GM18505 (cell line): ENCODE measurements around the gene BABAM2.

ENCODE experiments used
- ATAC-seq: cut with Tn5 transposase; IDR thresholded peaks from one replicate; pipeline ENCODE4 v1.9.1; 2021; ENCODE audit not compliant: unreplicated experiment
- POLR2A ChIP-seq: IDR thresholded peaks from 4 replicates; pipeline ENCODE4 v1.6.1; 2011; ENCODE audit warnings: borderline replicate concordance; ENCODE audit not compliant: insufficient read depth, insufficient read length; ENCODE audit errors: extremely low read depth

The BABAM2 gene

GRCh38 chr2:28128281-28128950 lies 237.9 kb downstream of the BABAM2 start:
- no peak for TF ChIP-seq POLR2A
- no peak for ATAC-seq

DNA sequence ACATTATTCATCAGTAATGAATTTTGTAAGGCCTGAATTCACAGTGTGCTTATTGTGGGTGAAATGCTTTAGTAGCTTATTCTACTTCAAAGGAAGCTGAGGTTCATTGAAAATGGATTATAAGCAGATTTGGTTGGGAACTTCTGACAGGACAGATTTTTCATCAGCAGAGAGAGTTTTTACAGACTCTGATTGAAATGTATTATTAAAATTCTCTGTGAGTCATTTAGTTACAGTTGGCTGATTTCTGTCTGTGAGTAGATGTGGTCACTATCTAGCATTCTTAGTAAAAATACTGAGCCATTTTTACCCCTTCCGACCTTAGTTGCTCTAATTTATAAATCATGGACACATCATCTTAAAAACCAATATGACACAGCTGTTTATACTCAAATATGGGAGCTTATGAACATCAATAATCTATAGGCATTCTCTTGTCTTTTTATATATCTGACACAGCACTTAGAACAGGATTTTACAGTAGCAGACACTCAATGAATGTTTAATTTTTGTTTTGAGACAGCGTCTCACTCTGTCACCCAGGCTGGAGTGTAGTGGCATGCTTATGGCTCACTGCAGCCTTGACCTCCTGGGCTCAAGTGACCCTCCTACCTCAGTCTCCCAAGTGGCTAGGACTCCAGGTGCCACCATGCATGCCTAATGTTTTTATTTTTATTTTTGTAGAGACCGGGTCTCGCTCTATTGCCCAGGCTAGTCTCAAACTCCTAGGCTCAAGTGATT lies 239.6 kb downstream of the BABAM2 start:
- TF ChIP-seq POLR2A, result no peak
- ATAC-seq, result no peak

DNA sequence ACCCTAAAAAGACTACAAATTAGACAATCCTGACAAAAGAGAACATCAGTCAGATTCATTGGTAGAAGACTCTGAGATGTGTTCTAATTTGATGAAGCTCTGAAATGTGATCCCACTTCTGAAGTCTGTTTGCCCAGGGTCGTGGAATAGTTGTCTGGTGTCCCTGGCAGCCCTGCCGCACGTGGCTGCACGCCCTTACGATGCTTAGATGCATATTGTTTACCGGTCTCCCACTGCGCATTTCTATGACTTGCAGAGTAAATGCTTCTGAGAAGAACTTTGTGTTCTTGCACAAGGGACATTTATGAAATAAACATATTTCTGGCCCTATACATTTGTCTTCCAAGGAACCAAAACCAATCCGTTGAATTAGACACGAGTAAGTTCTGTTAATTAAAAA lies 243.2 kb downstream of the BABAM2 start:
- TF ChIP-seq POLR2A, result no peak

DNA sequence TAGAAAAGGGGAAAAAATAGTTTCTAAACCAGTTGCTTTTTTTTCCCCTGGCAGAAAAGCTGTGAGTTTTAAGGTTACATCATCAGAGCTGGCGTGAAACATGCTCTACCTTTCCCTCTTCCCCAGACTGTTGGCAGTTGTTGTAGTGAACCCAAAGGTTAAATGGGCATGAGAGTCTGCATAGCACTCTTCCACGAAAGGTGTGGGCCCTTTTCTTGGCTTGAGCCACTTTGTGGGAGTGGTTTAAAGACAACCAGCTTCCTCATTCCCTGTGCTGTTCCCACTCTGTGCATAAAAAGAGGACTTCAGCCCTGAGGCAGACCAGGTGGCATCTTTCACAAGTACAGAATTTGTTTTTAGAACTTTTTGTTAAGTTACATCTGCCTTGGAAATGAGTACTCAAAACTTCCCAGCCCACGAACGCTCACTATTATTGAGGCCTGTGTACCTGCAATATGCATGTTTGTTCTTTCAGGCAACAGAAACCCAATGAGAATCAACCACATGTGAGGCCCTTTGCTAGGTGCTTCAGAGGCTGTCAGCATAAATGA lies 243.8 kb downstream of the BABAM2 start:
- TF ChIP-seq POLR2A, result no peak
- ATAC-seq, result no peak

More for the DNA sequence above, 243.2 kb downstream of the BABAM2 start:
- no peak for ATAC-seq

DNA sequence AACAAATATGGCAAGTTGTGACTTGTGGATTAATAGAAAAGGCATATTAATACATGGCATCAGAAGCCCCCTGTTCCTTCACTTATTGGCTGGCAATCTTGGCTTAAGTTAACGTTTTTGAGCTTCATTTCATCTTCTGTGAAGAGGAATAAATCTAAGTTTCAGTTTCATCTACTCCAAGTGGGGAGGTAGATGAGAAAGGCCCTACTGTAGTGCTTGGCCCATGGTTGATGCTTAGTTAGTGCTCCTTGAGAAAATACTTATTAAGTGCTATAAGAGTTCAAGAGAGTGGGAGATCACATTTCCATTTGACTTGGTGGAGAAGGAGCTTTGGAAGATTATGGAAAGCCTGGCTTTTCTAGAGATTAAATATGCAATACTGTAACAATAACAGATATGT lies 244.3 kb downstream of the BABAM2 start:
- ATAC-seq, result no peak
- no peak for TF ChIP-seq POLR2A

DNA sequence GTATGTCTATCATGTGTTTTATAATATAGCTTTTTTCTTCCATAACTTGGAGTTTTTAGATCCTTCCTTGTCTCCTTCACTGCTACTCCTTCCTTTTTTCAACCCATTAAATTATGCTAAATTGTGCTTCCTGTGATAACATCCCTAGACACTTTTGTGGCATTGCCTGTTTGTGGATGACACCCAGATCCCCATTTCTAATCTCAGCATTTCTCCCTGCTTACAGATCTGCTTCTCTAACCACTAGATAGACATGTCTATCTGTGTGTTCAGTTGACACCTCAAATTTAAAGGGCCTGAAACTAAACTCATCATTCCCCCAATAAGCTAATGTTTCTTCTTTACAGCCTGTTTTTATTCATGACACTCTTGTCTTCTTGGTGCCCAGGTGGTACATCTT lies 244.8 kb downstream of the BABAM2 start:
- TF ChIP-seq POLR2A, result no peak
- ATAC-seq, result no peak

DNA sequence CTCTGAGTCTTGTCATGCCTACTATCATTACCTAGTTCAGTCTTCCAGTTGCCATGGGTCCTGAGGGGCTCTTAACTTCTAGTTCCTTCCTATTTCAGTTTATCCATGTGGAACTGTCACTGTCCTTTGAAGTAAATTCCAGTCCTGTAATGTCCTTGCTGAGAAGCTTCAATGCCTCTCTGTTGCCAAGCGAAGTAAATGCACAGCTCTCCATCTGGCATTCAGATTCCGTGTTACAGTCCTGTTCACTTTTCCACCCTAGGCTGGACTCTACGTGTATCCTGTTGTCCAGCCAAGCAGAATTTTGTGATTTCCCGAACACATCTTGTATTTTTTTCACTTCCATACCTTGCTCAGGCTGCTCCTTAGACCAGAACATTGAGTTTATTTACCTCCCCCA lies 245.3 kb downstream of the BABAM2 start:
- no peak for ATAC-seq

DNA sequence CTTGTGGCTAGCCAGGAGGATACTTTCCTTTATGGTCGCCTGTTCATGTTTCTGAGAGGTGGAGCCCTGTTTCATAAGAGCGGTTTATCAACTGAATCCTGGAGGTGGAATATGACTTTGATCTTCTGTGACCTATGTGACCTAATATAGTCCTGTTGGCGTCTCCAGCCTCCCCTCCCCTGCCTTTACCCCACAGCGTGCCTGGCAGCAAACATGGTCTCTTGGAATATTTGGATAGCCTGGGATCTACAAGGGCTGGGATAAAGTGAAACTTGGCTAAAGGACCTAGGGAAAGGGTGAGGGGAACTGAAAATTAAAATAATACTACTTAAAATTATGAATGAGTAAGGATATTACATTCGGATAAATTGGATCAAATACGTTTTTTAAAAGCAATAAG lies 246.0 kb downstream of the BABAM2 start:
- no peak for ATAC-seq

More for the DNA sequence above, 245.3 kb downstream of the BABAM2 start:
- no peak for TF ChIP-seq POLR2A

DNA sequence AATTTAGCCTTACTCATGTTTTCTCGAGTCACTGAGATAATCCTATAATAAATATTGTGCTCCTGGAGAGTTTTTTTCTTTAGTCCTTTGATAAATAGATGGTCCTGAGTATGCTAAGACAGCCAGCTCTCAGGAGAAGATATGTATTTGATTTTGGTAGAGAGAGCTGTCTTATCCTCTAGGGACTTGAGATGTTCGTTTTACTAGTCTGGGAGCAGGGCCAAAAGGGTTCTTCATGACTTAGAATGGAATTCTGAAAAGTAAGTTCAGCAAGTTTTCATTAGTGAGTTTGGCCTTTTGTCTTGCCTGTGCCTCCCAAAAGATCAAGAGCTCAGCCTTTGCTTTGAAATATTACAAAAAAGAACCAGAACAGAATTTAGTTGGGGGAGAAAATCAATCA lies 246.7 kb downstream of the BABAM2 start:
- no peak for TF ChIP-seq POLR2A
- ATAC-seq, result no peak

More for the DNA sequence above, 246.0 kb downstream of the BABAM2 start:
- TF ChIP-seq POLR2A, result no peak

DNA sequence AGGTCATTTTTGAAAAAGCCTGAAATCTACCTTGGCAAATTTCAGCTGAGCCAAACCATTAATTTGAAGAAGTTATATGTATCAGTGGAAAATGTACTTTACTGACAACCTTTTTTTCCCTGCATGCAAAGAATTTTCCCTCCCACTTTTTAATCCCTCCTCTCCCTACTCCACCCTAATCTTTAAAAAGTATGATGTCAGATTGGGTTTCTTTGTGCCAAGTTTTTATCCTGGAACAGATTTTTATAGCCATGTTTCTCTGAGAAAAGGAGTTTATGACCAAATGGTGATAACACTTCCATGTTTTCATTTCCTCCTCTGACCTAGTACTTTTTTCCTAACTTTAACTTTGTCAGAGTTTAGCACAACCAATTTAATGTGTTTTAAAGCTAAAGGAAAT lies 251.9 kb downstream of the BABAM2 start:
- TF ChIP-seq POLR2A, result no peak
- no peak for ATAC-seq

DNA sequence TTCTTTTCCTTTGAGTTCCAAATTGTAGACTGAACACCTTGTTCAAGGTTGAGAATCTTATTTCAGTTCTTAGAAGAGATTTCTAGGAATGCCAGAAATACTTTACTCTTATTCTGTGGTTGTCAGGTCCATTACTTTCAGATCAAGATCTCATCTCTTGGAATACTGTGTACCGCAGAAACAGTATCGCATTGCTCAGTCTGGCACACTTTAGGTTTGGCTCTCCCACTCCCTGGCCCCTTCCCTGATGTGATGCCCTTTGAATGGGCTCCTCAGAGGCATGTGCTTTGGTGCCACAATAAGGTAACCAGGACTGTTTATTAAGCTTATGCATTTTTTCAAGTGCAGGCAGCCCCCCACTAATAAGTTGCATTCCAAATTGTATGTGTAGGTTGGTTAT lies 257.5 kb downstream of the BABAM2 start:
- no peak for ATAC-seq
- no peak for TF ChIP-seq POLR2A

GRCh38 chr2:28148566-28148965 lies 258.0 kb downstream of the BABAM2 start:
- no peak for TF ChIP-seq POLR2A
- no peak for ATAC-seq

GRCh38 chr2:28150236-28150915 lies 259.8 kb downstream of the BABAM2 start:
- ATAC-seq, result no peak
- no peak for TF ChIP-seq POLR2A
